ENCODE results near the gene TAS2R40.
A peak's percentile ranks its signal among the peaks of the same experiment; 100 is the strongest.
"Not testable (repeated sequence)": the region's sequence is repeated elsewhere in the genome, so short reads cannot be mapped to it uniquely, and the experiment has no call there.

Gene TAS2R40

DNA sequence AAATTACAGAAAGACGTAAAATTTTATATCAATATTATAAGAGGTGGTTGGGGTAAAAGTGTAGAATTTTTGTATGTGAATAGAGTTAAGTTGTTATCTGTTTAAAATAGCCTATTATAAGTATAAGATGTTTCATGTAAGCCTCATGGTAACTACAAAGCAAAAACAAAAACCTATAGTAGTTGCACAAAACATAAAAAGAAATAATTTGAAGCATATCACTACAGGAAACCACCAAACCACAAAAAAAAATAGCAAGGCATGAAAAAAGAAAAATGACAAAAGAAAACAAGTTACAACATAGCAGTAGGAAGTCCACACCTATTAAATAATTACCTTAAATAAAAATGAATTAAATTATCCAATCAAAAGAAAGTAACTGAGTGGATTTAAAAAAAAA, 29.0 kb downstream of the TAS2R40 start:
- no peak for DNase-seq (ENCODE audit: low read depth)

DNA sequence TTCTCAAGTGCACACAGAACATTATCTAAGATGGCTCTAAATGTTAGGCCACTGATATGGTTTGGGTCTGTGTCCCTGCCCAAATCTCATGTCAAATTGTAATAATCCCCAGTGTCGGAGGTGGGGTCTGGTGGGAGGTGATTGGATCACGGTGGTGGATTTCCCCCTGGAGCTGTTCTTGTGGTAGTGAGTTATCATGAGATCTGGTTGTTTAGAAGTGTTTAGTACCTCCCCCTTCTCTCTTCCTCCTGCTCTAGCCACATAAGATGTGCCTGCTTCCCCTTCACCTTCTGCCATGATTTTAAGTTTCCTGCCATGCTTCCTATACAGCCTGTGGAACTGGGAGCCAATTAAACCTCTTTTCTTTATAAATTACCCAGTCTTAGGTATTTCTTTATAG, 30.2 kb downstream of the TAS2R40 start:
- no peak for DNase-seq (ENCODE audit: low read depth)

DNA sequence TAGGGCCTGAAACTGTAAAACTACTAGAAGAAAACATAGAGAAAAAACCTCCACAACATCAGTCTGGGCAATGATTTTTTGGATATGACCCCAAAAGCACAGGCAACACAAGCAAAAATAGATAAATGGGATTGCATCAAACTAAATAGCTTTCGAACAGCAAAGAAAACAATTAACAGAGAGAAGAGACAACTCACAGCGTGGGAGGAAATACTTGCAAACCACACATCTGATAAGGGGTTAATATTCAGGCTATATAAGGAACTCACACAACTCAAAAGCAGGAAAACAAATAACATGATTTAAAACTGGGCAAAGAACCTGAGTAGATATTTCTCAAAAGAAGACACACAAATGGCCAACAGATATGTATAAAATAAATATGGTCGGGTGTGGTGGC, 33.7 kb downstream of the TAS2R40 start:
- no peak for DNase-seq (ENCODE audit: low read depth)

DNA sequence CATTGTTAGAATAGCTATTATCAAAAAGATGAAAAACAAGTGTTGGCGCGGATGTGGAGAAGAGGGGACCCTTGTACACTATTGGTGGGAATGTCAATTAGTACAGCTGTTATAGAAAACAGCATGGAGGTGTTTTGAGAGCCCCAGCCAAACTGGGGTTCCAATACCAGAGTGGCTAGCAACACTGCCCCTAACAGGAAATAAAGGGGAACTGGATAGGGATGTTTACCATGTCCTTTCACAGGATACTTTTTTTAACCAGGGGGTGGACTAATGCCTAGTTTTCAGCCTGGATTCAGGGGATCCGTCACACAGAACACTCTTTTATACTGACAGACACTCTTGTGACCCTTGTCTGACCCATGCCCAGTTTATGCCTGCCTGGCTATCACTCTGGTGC, 34.5 kb downstream of the TAS2R40 start:
- DNase-seq (ENCODE audit: low read depth): no peak

DNA sequence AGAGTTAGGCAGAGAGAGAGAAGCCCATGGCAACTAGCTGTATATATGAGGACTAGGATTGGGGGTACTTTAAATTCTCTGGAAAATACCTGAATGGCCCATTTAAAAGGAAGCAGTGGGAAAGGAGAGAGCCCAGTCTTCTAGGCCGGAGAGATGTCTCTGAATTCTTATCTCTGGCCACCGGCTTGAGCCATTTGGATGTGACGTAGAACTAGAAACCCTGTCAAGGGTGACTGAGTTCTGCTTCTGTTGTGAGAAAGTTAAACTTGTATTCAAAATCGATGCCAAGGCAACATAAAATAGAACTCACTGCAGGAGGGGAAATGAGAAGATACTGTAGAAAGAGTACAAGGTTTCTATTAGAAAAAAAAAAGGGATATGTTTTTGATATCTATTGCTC, 35.1 kb downstream of the TAS2R40 start:
- DNase-seq (ENCODE audit: low read depth): no peak

DNA sequence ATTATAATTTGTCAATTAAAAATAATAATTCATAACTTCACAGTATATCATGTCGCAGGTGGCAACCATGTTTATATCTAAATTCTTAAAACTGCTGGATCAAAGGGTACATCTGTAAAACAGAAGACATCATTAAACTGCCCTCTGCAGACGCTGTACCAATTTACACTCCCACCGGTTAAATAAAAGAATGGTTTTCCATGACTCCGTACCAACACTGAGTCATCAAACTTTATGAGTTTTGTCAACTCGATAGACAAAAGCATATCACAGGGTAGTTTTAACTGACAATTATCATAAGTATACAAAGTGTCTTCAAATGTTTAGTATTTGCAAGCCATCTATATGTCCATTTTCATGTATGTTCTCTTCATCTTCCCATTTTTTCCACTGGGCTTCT, 35.7 kb downstream of the TAS2R40 start:
- DNase-seq (ENCODE audit: low read depth): no peak

DNA sequence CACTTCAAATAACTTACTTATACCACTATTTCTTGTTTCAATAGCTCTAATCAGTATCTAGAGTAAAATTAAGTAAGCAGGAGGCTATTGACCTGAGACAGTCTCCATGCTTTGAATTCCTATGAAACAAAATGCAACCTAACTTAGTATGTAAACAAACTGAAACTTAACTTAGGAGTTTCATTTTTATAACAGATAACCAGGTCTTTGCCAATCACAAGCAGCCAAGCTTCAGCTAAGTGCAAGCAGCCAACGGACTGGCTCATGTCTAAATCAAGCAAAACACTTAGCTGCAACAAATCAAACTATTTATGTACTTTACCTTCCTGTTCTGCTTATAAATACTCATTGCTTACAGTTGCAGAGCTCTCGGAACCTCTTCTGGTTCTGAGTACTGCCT, 37.0 kb downstream of the TAS2R40 start:
- no peak for DNase-seq (ENCODE audit: low read depth)

DNA sequence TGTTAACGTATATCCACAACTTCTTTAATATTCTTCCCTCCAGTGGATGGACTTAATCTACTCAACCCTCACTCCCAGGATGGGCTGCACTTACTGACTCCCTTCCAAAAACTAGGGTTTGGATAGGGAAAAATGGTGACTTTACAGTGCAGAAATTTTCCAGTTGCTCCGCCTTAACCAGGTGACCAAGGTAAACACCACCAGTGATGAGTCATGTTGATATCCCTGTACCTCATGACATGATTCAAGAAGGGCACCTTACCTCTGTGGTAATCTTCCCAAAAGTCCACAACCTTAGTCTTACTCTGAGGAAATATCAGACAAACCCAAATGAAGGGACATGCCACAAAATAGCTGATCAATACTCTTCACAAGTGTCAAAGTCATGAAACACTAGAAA, 37.9 kb downstream of the TAS2R40 start:
- no peak for DNase-seq (ENCODE audit: low read depth)

DNA sequence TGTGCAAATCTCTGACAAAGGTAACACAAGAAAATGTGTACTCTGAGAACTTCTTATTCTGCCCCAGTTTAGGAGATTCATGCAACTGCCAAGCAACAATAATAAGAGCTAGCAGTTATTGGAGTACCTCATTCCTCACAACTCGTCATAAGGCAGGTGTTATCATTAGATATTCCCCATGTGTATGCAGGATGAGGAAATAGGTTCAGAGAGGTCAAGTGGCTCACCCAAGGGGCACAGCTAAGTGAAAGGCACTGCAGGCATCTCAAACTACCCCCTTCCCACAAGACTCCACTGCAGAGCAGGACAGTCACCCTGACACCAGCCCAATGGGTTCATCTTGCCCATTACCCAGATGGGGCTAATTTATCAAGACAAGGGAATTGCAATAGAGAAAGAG, 40.1 kb downstream of the TAS2R40 start:
- no peak for DNase-seq (ENCODE audit: low read depth)

DNA sequence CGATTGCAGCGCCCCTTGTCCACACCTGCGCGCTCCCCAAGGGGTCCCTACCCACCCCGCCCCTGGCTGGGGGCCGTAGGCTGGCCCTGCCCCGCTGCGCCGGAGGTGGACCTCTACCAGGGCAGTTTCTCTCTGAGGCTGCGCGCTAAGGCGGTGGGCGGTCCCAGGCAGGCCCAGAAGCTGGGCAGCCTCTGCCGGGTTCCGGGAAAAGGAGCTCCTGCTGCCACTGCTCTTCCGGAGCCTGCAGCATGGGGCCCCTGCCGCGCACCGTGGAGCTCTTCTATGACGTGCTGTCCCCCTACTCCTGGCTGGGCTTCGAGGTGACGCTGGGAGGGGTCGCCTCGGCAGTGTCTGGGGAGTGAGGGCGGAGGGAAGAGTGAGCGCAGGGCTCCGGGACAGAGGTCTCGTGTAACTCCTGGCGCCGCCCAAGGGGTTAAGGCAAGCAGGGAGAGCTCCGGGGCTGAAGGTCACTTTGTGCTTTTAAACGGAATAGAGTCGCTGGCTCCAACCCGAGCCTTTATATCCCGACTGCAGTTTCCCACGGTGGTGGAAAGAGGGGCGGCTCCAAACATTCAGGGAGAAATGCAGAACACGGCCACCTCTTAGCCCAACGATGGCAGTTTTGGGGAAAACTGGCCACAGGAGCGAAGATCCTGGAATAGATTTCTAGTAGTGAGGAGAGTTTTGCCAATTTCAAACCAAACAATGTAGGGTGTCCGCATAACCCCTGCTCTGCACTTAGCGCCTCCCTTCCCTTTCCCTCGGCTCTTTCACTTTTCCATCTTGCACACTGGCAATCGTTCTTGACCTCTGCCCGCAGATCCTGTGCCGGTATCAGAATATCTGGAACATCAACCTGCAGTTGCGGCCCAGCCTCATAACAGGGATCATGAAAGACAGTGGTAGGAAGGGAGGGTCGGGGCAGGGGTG, 41.7 kb downstream of the TAS2R40 start, which contains the start of gene GSTK1:
Gene GSTK1, plus strand, starts transcription at position 176 of the 930 bp plus-strand sequence. Its CDS starts 73 bp downstream, at position 249.
- DNase-seq (ENCODE audit: low read depth): peak; percentile 79

DNA sequence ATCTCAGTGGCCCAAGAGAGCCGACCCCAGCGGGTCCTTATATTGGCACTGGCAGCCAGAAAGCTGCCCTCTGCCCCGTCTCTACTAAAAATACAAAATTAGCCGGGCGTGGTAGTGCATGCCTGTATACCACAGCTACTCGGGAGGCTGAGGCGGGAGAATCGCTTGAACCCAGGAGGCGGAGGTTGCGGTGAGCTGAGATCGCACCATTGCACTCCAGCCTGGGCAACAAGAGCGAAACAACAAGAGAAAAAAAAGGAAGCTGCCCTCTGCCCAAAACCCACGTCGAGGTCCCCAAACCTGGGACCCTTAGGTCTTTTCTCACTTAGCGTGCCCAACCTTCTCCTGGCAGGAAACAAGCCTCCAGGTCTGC, 42.3 kb downstream of the TAS2R40 start:
- DNase-seq (ENCODE audit: low read depth): not testable (repeated sequence)

DNA sequence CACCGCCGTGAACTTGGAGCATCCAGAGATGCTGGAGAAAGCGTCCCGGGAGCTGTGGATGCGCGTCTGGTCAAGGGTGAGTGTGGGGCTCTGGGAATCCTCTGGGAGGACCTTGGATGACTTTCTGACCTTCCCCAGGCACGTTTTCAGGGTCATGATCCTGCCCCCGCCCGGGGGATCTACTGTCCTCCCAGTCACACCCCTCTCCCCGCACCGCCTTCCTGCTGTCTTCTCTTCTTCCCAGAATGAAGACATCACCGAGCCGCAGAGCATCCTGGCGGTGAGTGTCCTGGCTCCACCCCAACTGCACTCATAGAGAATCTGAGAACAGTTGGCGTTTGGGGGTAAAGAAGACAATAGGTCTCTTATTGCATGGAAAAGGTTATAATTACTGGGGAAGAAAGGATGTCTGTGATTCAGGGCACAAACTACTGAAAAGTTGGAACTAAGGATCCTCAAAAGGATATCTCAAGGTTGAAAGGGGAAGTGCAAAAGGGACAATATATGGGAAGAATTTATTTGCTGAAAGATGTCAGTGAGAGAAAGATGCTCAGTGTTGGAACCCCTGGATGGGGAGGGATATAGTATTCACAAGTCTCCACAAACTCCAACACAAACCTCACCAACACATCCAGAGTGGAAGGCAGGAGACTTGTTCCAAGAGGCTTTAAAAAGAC, 43.3 kb downstream of the TAS2R40 start:
- DNase-seq (ENCODE audit: low read depth): no peak

DNA sequence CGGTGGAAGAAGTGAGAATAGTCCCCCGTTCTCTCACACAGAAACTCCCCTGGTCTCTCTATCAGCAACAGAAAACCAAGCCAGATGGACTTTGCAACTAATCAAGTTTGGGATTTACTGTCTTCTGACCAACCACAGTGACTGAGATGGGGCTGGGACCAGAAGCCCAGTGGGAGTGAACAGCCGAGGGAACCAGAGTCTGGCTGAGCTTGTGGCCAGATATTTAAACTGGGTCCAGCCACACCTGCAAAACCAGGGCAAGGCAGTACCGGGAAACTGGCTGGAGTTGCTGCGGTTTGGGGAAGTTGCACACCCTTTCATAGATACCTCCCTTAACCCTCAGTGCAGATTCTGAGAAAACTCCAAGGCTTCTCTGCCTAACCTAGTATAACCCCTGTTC, 47.4 kb downstream of the TAS2R40 start:
- DNase-seq (ENCODE audit: low read depth): no peak

DNA sequence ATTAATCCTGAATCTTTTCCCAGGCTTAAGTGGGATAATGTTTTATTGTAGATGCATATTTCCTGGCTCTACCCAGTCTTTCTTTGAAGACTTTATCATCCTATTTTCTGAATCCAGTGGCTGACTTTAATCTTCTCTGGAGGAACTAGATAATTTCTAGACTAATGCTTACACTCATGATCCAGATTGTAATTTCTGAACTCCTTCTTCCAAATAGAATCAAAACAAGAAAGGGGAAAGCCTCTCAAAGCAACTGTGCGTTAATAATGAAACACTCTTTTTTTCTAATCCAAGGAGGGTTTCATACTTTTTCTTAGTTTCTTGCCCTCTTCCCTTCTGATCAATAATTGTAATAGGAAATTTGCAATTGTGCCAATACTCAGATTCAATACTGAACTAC, 49.4 kb downstream of the TAS2R40 start:
- no peak for DNase-seq (ENCODE audit: low read depth)

Data from stimulated activated CD8-positive, alpha-beta memory T cell treated with anti-CD3 and anti-CD28 coated beads, Interleukin-4, amount 100 ng/mL, for 24 hours (primary cell).